Astrocyte of the cerebellum (primary cell): ENCODE measurements around the gene CEP131.
"Not testable (repeated sequence)": the region's sequence is repeated elsewhere in the genome, so short reads cannot be mapped to it uniquely, and the experiment has no call there.

Source experiments
- DNase-seq: peaks from one replicate; pipeline ENCODE4 v3.0.0-alpha.2; 2011; ENCODE audit warnings: low read depth
- H3K4me3 ChIP-seq: 2 replicates; pipeline ENCODE4 v1.5.1; 2011; ENCODE audit warnings: mild to moderate bottlenecking, low read depth, low read length, moderate library complexity
- in situ Hi-C: cut with HindIII; loops from 2 replicates; pipeline ENCODE4 v1.10.0; 2017; ENCODE audit warnings: low sequenced_read_pairs
- TF ChIP-seq, protein P1 (sequence below): IDR thresholded peaks from 2 replicates; pipeline ENCODE4 v1.5.1; 2012; ENCODE audit warnings: low read length, low read depth, moderate library complexity, mild to moderate bottlenecking; ENCODE audit errors: missing control alignments

CEP131 gene

GRCh38 chr17:81156866-81157805 is 65.6 kb downstream of the CEP131 start:
- TF ChIP-seq, protein P1, sequence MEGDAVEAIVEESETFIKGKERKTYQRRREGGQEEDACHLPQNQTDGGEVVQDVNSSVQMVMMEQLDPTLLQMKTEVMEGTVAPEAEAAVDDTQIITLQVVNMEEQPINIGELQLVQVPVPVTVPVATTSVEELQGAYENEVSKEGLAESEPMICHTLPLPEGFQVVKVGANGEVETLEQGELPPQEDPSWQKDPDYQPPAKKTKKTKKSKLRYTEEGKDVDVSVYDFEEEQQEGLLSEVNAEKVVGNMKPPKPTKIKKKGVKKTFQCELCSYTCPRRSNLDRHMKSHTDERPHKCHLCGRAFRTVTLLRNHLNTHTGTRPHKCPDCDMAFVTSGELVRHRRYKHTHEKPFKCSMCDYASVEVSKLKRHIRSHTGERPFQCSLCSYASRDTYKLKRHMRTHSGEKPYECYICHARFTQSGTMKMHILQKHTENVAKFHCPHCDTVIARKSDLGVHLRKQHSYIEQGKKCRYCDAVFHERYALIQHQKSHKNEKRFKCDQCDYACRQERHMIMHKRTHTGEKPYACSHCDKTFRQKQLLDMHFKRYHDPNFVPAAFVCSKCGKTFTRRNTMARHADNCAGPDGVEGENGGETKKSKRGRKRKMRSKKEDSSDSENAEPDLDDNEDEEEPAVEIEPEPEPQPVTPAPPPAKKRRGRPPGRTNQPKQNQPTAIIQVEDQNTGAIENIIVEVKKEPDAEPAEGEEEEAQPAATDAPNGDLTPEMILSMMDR, result no peak
- in situ Hi-C loops, result no loop called here
- no peak overlapping the region for H3K4me3 ChIP-seq
- no peak for DNase-seq

GRCh38 chr17:81154961-81155360 is 67.8 kb downstream of the CEP131 start:
- H3K4me3 ChIP-seq, result no peak overlapping the region
- in situ Hi-C loops, result no loop called here
- TF ChIP-seq, protein P1, result no peak
- DNase-seq, result no peak

- DNase-seq, H3K4me3 ChIP-seq, in situ Hi-C loops: not testable (repeated sequence)
Observed at GRCh38 chr17:81154016-81154415, 68.7 kb downstream of the CEP131 start.

DNA sequence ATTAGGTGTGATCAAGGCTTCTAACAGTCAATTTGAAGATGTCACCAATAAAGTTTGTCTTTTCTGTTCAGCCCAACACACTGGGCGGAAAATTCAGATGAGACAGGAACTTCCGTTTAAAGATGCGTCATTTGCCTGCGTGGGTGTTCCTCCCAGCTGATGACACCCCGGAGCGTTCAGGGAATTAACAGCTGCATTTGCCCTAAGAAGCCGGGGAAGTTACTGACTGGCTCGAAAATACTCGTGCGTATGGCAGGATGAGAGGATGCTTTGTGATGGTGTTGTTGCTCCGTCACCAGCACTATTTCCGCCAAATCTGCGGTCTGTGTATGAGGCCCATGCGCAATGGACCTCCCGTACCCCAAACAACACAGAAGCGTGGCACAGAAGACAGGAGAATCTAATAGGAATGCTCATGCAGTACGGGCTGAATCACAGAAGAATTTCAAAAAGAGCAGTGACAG is 69.4 kb downstream of the CEP131 start:
- DNase-seq, result no peak
- H3K4me3 ChIP-seq, result no peak overlapping the region
- in situ Hi-C loops, result no loop called here
- TF ChIP-seq, protein P1, result no peak

DNA sequence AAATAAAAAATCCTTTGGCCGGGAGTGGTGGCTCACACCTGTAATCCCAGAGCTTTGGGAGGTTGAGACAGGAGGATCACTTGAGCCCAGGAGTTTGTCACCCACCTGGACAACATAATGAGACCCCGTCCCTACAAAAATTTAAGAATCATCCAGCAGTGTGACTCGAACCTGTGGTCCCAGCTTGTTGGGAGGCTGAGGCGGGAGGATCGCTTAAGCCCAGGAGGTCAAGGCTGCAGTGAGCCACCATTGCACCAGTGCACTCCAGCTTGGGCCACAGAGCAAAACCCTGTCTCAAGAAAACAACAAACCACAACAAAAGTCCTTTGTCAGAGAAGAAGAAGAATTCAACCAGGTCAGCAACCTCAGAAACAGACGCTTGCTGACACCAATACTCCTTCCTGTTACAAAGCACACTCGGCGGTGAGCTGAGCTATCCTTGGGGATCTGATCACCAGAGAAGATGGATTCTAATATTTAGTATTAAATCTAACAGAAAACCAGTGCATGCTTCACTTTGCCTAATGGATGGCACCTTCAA is 70.4 kb downstream of the CEP131 start:
- no peak overlapping the region for H3K4me3 ChIP-seq
- in situ Hi-C loops, result no loop called here
- DNase-seq, result no peak
- TF ChIP-seq, protein P1, result no peak

GRCh38 chr17:81151278-81151677 is 71.5 kb downstream of the CEP131 start:
- in situ Hi-C loops, result no loop called here
- TF ChIP-seq, protein P1, result no peak

GRCh38 chr17:81150377-81151077 is 72.2 kb downstream of the CEP131 start:
- in situ Hi-C loops, result no loop called here
- no peak for DNase-seq
- TF ChIP-seq, protein P1, result no peak

More at GRCh38 chr17:81151278-81151677, 71.5 kb downstream of the CEP131 start:
- DNase-seq, result no peak
- no peak overlapping the region for H3K4me3 ChIP-seq

More at GRCh38 chr17:81150377-81151077, 72.2 kb downstream of the CEP131 start:
- H3K4me3 ChIP-seq, result no peak overlapping the region
